ENCODE measurements around the gene SLC6A1. TPM values are rescaled to one million over a fixed set of nuclear protein-coding genes. Genes with fewer than 3 reads are reported as not detected.

The SLC6A1 gene
- total RNA-seq, 1 donor from 2014 or later, result 0.52 TPM

- no peak overlapping the region for H3K9ac ChIP-seq
- H3K4me3 ChIP-seq, result no peak overlapping the region
- H4K20me1 ChIP-seq (ENCODE audit: low read depth), result no peaks in the 10 kb centered on the region
- H3K36me3 ChIP-seq, result no peaks in the 10 kb centered on the region
- no peak for DNase-seq (ENCODE audit: low spot score)
- no peaks in the 10 kb centered on the region for H3K79me2 ChIP-seq (ENCODE audit: low read depth)
- H3K4me1 ChIP-seq, result no peaks in the 10 kb centered on the region
- no peaks in the 10 kb centered on the region for H3F3A ChIP-seq (ENCODE audit: low read depth)
- peaks cover 25% of the 10 kb centered on the region for H3K27me3 ChIP-seq
- TF ChIP-seq EZH2 (IDR thresholded peaks at IDR 0.05) (no peak), CTCF (IDR thresholded peaks at IDR 0.05) (no peak), EZH2phosphoT487 (IDR thresholded peaks at IDR 0.05) (no peak)
- H3K4me3 Mint-ChIP-seq, result no peak overlapping the region
- H2AFZ ChIP-seq (replicated peaks), result no peak overlapping the region
- H3K9me3 ChIP-seq (ENCODE audit: low read depth), result no peaks in the 10 kb centered on the region
- no peak overlapping the region for H3K27ac Mint-ChIP-seq
- no peaks in the 10 kb centered on the region for H3K4me1 Mint-ChIP-seq
- H3K4me2 ChIP-seq, result no peak overlapping the region
- H3K27me3 Mint-ChIP-seq (ENCODE audit: insufficient read depth, low read depth), result peaks cover 10% of the 10 kb centered on the region
- H3K9me3 Mint-ChIP-seq, result no peaks in the 10 kb centered on the region
- H3K36me3 Mint-ChIP-seq, result no peaks in the 10 kb centered on the region
- H3K27ac ChIP-seq, result no peak overlapping the region
These were observed 64.0 kb downstream of the SLC6A1 start for GRCh38 chr3:11056531-11057050.

- Histone ChIP-seq H2AFZ (replicated peaks) (no peak overlapping the region), H3F3A (ENCODE audit: low read depth) (no peaks in the 10 kb centered on the region), H3K79me2 (ENCODE audit: low read depth) (no peaks in the 10 kb centered on the region), H3K27ac (no peak overlapping the region), H3K4me3 (no peak overlapping the region), H3K36me3 (no peaks in the 10 kb centered on the region), H3K27me3 (peaks cover 35% of the 10 kb centered on the region), H3K4me1 (no peaks in the 10 kb centered on the region), H3K9me3 (ENCODE audit: low read depth) (no peaks in the 10 kb centered on the region), H3K9ac (no peak overlapping the region), H3K4me2 (no peak overlapping the region), H4K20me1 (ENCODE audit: low read depth) (no peaks in the 10 kb centered on the region)
- no peak overlapping the region for H3K27ac Mint-ChIP-seq
- H3K4me1 Mint-ChIP-seq, result no peaks in the 10 kb centered on the region
- H3K27me3 Mint-ChIP-seq (ENCODE audit: insufficient read depth, low read depth), result peaks cover 10% of the 10 kb centered on the region
- H3K4me3 Mint-ChIP-seq, result no peak overlapping the region
- H3K36me3 Mint-ChIP-seq, result no peaks in the 10 kb centered on the region
- H3K9me3 Mint-ChIP-seq, result peaks cover 5% of the 10 kb centered on the region
- TF ChIP-seq EZH2phosphoT487 (IDR thresholded peaks at IDR 0.05) (no peak), EZH2 (IDR thresholded peaks at IDR 0.05) (no peak), CTCF (IDR thresholded peaks at IDR 0.05) (no peak)
- DNase-seq (ENCODE audit: low spot score), result no peak
These were observed 65.1 kb downstream of the SLC6A1 start for GRCh38 chr3:11057655-11058054.

DNA sequence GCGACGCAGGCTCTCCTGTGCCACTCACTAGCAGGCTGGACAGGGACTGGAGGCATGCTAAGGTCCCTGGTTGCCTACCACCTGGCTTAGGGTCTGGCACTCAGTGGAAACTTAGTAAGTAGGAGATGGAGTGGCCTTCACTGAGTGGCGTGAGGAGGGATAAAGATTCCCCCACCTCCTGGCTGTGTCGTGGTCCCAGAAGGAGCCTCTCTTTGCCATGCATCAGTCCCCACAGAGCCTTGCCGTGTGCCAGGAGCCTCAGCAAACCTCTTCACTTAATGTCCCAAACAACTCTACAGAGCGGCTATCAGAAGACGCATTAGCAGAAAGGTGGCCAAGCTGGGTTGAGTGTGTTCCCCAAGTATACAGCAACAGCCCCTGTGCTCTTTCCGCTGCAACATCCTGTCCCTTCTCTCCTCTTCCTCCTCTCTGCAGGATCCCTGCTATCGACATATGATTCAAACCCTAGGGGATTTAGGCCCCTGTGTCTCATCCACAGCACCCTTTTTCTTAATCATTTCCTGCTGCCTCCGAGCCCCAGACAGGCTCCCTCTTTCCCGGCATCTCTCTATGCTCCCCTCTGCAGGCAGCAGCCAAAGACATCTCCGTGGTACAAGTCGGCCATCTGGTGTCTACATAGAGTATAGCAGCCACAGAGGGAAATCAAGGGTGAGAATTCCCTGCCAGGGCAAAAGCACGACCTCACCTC is 66.7 kb downstream of the SLC6A1 start:
- no peaks in the 10 kb centered on the region for H3K79me2 ChIP-seq (ENCODE audit: low read depth)
- TF ChIP-seq CTCF (IDR thresholded peaks at IDR 0.05) (peak; percentile 88), EZH2phosphoT487 (IDR thresholded peaks at IDR 0.05) (no peak)
- H3K9me3 Mint-ChIP-seq, result peaks cover 10% of the 10 kb centered on the region
- no peak overlapping the region for H3K9ac ChIP-seq
- H3K27me3 Mint-ChIP-seq (ENCODE audit: insufficient read depth, low read depth), result peaks cover 10% of the 10 kb centered on the region
- no peaks in the 10 kb centered on the region for H3K9me3 ChIP-seq (ENCODE audit: low read depth)
- no peak overlapping the region for H3K27ac ChIP-seq
- no peaks in the 10 kb centered on the region for H3K4me1 ChIP-seq
- peak; percentile 85 for DNase-seq (ENCODE audit: low spot score)
- H3F3A ChIP-seq (ENCODE audit: low read depth), result no peaks in the 10 kb centered on the region
- no peaks in the 10 kb centered on the region for H3K36me3 Mint-ChIP-seq
- H2AFZ ChIP-seq (replicated peaks), result peak overlapping the region; percentile 92
- peaks cover 39% of the 10 kb centered on the region for H3K27me3 ChIP-seq
- no peak overlapping the region for H3K4me3 ChIP-seq
- no peak overlapping the region for H3K4me2 ChIP-seq
- no peak overlapping the region for H3K27ac Mint-ChIP-seq
- no peaks in the 10 kb centered on the region for H3K36me3 ChIP-seq
- H3K4me1 Mint-ChIP-seq, result no peaks in the 10 kb centered on the region
- no peaks in the 10 kb centered on the region for H4K20me1 ChIP-seq (ENCODE audit: low read depth)
- H3K4me3 Mint-ChIP-seq, result no peak overlapping the region
